Mammary epithelial cell (primary cell): ENCODE data around the gene SERTAD1.

ENCODE experiments used
- EZH2 ChIP-seq: IDR thresholded peaks from 2 replicates; pipeline ENCODE4 v1.6.1; 2012; ENCODE audit warnings: low read length, inconsistent platforms, borderline replicate concordance
- TF ChIP-seq, protein P1 (sequence below), 2 donors: IDR thresholded peaks in 1 of 2; conservative IDR thresholded peaks in 1 of 2; 2 replicates each; pipeline ENCODE4 v1.5.1; 2011 to 2012; ENCODE audit warnings: inconsistent platforms in 2 of 2, low read length in 2 of 2, mild to moderate bottlenecking in 2 of 2, control low read depth in 1 of 2, low read depth in 1 of 2; ENCODE audit not compliant: insufficient read depth in 1 of 2; ENCODE audit errors: extremely low read depth in 1 of 2

DNA sequence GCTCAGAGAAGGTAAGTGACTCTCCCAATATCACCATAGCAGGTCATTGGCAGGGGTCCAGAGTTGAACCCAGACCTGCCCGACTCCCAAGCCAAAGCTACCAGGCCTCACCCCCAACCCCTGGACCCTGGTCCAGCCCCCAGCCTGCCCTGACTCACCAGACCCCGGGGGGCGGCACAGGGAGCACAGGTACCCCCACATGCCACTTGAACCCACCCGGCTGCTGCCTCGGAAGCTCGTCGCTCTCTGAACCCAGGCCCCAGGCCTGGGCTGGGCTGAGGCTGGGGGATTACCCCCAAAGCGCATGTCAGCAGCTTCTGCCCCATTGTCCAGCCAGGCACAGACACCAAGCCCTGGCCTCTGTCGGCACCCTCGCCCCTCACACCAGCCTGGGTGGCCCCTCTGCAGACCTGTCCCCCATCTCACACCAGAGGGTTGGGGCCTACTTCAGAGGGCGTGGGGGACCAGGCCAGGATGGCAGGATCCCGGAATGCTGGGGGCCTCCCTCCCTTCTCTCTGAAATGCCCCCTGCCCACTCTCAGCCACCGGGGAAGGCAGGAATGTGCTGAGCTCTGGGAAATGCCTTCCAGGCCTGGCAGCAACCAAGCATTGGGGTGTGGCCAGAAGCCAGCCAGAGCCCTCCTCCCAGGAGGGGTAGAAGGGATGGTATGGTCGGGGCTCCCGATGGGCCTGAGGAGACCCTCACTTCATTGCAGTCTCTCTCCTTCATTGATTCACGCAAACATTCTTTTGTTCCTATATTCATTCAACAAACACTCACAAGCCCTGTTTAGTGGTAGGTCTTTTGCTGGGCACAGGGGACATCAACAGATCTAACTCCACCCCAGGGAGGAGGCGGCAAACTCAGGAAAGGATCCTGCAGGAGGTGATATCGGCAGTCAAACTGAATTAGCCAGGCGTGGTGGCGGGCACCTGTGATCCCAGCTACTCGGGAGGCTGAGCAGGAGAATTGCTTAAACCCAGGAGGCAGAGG is 11.0 kb downstream of the SERTAD1 start:
- TF ChIP-seq, protein P1, sequence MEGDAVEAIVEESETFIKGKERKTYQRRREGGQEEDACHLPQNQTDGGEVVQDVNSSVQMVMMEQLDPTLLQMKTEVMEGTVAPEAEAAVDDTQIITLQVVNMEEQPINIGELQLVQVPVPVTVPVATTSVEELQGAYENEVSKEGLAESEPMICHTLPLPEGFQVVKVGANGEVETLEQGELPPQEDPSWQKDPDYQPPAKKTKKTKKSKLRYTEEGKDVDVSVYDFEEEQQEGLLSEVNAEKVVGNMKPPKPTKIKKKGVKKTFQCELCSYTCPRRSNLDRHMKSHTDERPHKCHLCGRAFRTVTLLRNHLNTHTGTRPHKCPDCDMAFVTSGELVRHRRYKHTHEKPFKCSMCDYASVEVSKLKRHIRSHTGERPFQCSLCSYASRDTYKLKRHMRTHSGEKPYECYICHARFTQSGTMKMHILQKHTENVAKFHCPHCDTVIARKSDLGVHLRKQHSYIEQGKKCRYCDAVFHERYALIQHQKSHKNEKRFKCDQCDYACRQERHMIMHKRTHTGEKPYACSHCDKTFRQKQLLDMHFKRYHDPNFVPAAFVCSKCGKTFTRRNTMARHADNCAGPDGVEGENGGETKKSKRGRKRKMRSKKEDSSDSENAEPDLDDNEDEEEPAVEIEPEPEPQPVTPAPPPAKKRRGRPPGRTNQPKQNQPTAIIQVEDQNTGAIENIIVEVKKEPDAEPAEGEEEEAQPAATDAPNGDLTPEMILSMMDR (conservative IDR thresholded peaks at IDR 0.05 in 1 of 2, IDR thresholded peaks at IDR 0.05 in 1 of 2; ENCODE audit: extremely low read depth in 1 of 2, insufficient read depth in 1 of 2, low read depth in 1 of 2, low read length in 2 of 2), result no peak
- TF ChIP-seq EZH2, result no peak
